BJ (cell line): Measurements from ENCODE around the gene GBA2. TPM values are rescaled to one million over a fixed set of nuclear protein-coding genes. Genes with fewer than 3 reads are reported as not detected.
A peak's percentile ranks its signal among the peaks of the same experiment; 100 is the strongest.

Experiments used
- CTCF ChIA-PET: fragments of 350-600 bp; formaldehyde crosslinking; extraction: SDS; loops from one replicate; lab custom pipeline; 2021; ENCODE audit warnings: antibody characterized with exemption, inconsistent platforms; lab: Yijun Ruan, JAX
- POLR2A ChIA-PET: fragments of 300-600 bp; sonication (Branson Sonifier 250); formaldehyde crosslinking; extraction: SDS; loops from one replicate; lab custom pipeline; 2021; ENCODE audit warnings: antibody characterized with exemption; lab: Charles Lee
- DNase-seq: peaks from one replicate; pipeline ENCODE4 v3.0.0-alpha.2; 2011; ENCODE audit warnings: low read depth
- H3K27me3 ChIP-seq: 2 replicates; pipeline ENCODE4 v1.6.0; 2011; ENCODE audit warnings: low read length; ENCODE audit not compliant: control insufficient read depth, insufficient read depth
- H3K36me3 ChIP-seq: 2 replicates; pipeline ENCODE4 v1.5.1; 2011; ENCODE audit warnings: low read length; ENCODE audit not compliant: control insufficient read depth, insufficient read depth
- H3K4me3 ChIP-seq: 2 replicates; pipeline ENCODE4 v1.5.1; 2011; ENCODE audit warnings: low read depth, mild to moderate bottlenecking, control low read depth, low read length
- CTCF ChIP-seq: IDR thresholded peaks from 2 replicates; pipeline ENCODE4 v1.5.1; 2011; ENCODE audit warnings: low read depth, mild to moderate bottlenecking, control low read depth, inconsistent platforms, low read length, moderate library complexity; ENCODE audit not compliant: insufficient read depth
- polyA minus RNA-seq: library from RNA; depleted of rRNA, polyadenylated mRNA; stranded (reverse); fragments of >200 nt; gene quantifications from 2 replicates; pipeline ENCODE4 v1.2.3, GENCODE V29; 2011; rRNA and poly(A)+ RNA removed
- polyA plus RNA-seq: library from polyadenylated mRNA; depleted of rRNA; stranded (reverse); fragments of >200 nt; gene quantifications from 2 replicates; pipeline ENCODE4 v1.2.3, GENCODE V29; 2011; rRNA removed

The GBA2 gene
- polyA plus RNA-seq = 30.3 and 44.1 TPM in 2 replicates
- 24.5 and 32.9 TPM in 2 replicates for polyA minus RNA-seq

- CTCF ChIA-PET = interaction anchor here (0.6 to 7.2 kb wide), 10 partner anchors 8 to 65 kb away, joined by 3 to 78 read pairs (median 4); partner anchors contain the start of gene HINT2
- POLR2A ChIA-PET = interaction anchor here (0.8 to 1.6 kb wide), 2 partner anchors 17 to 21 kb away, joined by 4 to 11 read pairs; partner anchors contain the start of genes CREB3 and TLN1
- Histone ChIP-seq H3K27me3 (no peaks in the 10 kb centered on the region), H3K4me3 (peak within 1 kb of the TSS; percentile 65), H3K36me3 (peaks cover 26% of the 10 kb centered on the region)
- DNase-seq = no peak
- no peak for TF ChIP-seq CTCF
Observed at GRCh38 chr9:35748858-35749514, at the start of gene GBA2, which contains the start of gene RGP1. GBA2 (minus strand) TSS chr9:35749228; CDS start chr9:35748704, 524 bp downstream. RGP1 (plus strand) TSS chr9:35749287; CDS start chr9:35749756, 469 bp downstream.

GRCh38 chr9:35797311-35798109 is 48.5 kb upstream of the GBA2 start:
- Histone ChIP-seq H3K27me3 (no peaks in the 10 kb centered on the region), H3K4me3 (no peak overlapping the region), H3K36me3 (peaks cover 9% of the 10 kb centered on the region)
- ChIA-PET CTCF (interaction anchor here (1.7 to 5.4 kb wide), 4 partner anchors 16 to 106 kb away, joined by 4 to 22 read pairs (median 8); partner anchors contain the start of genes HINT2 and SPAG8), POLR2A (no interaction called here)
- DNase-seq = no peak
- no peak for TF ChIP-seq CTCF

DNA sequence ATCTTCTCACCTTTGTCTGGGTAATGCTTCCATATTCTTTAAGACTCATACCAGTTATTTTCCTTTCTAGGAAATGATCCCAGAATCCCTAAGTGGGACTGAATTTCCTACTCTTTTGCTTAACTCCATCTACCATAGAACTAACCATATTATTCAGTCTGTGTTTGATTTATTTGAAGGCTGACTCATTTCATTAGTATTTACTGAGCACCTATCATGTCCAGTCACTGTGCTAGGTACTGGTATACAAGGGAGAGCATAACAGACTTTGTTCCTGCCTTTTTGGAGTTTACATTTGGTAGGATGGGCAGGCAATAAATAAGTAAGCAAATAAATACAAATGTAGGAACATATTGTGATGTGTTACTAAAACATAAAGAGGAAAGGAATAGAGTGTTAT is 46.7 kb upstream of the GBA2 start:
- Histone ChIP-seq H3K4me3 (no peak overlapping the region), H3K27me3 (no peaks in the 10 kb centered on the region), H3K36me3 (peaks cover 4% of the 10 kb centered on the region)
- CTCF ChIA-PET = interaction anchor here (1.9 to 2.9 kb wide), 2 partner anchors 18 to 30 kb away, joined by 7 to 9 read pairs; partner anchors contain the start of gene HINT2
- POLR2A ChIA-PET = no interaction called here
- no peak for TF ChIP-seq CTCF
- DNase-seq = no peak

- H3K4me3 ChIP-seq = peak overlapping the region; percentile 61
- H3K36me3 ChIP-seq = no peaks in the 10 kb centered on the region; the same call in 1 of the 2 replicates
- no peak for DNase-seq
- POLR2A ChIA-PET = no interaction called here
- H3K27me3 ChIP-seq = no peaks in the 10 kb centered on the region
- CTCF ChIA-PET = interaction anchor here (0.6 to 2.8 kb wide), 8 partner anchors 19 to 152 kb away, joined by 3 to 20 read pairs (median 4); partner anchors contain the start of genes HINT2 and SPAG8
- no peak for TF ChIP-seq CTCF
Observed at GRCh38 chr9:35793461-35793860, 44.4 kb upstream of the GBA2 start.
